ENCODE results near the gene GRM8.

Gene GRM8

DNA sequence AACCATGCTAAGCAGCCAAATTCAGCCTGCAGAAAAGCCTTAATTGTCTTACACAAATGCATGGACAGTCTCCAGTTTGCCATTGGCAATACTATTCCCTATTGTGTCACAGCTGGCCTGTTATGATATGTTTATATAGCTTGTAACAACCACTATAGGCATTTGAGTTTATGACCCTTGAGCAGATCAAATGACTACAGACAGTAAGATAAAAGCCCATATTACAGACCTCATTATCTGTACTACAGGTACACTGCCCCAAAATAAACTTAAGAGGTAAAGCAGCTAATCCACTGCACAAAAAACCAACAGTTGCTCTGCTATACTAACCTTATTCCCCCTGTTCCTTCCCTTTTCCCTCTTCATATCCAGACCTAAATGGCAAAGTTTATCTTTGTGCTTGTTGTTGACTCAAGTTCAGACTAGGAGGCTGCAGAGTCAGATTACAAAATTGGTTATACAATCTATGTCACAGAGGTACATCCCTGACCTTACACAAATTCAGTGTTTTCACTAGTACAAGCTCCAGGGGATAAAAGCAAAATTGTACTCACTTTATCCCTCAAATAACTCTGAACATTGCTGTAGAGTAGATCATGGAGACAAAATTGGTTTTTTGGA is 218.4 kb downstream of the GRM8 start:
- DNase-seq (ENCODE audit: low read depth, low spot score): no peak

DNA sequence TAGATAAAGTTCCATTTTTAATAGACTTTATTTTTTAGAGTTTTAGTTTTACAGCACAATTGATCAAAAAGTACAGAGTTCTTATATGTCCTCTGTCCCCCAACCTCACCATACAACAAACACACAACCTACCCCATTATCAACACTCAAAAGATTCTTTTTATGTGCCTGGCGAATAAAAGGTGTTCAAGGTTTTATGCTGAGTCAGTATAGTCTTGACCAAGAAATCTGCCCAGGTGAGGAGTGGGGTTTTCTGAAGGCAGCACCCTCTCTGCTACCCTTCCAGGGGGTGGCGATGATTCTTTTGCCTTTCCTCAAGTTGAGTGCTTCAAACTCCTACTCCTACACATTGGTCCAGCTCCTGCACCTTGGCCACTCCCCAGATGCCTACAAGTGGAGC is 222.9 kb downstream of the GRM8 start:
- no peak for DNase-seq (ENCODE audit: low read depth, low spot score)

DNA sequence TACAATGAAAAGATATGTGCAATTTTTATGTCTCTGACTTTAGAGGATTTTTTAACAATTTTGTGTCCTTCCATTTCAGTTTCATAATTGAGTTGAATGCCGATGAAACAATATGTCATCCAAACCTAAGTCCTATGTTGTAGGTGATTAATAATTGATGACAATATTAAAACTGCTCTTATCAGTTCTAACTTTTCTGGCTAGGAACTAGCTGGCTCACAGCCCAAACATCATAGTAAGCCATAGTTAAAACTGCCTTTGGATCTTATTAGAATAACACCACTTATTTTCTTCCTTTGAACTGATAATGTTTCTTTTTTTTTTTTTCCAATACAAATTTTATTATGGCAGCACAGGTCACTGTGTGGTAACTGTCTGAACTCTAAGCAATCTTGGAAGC is 230.9 kb downstream of the GRM8 start:
- no peak for DNase-seq (ENCODE audit: low read depth, low spot score)

DNA sequence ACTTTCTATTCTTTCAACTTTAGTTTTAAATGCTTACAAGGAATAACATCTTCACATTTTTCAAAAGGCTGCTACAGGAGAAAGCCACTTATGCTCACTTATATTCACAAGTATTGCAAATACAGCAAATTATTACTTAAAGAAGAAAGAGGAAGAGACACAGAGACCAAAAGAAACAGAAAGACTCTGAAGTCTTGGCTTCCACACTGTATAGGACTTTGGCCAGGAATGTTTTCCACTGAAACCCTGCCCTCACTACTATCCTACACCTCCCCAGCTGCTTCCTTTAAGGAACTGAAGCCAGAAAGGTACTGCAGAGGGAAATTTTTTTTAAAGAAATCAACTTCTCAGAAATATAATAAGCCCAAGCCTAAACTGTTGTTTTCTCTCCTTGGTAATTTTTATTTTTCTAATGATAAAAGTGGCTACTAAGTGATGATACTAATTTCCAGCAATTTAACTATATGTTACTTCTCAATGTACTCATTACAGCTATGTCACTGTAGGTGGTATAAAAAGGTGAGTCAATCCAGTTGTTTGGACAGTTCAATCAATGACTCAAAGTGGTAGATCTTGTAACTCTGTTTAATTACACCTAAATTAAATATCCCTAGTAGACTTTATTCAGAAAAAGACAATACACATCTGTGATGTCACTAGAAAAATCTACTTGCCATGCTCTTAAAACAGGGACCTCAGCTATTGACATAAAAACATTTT is 231.6 kb downstream of the GRM8 start:
- DNase-seq (ENCODE audit: low read depth, low spot score): no peak

DNA sequence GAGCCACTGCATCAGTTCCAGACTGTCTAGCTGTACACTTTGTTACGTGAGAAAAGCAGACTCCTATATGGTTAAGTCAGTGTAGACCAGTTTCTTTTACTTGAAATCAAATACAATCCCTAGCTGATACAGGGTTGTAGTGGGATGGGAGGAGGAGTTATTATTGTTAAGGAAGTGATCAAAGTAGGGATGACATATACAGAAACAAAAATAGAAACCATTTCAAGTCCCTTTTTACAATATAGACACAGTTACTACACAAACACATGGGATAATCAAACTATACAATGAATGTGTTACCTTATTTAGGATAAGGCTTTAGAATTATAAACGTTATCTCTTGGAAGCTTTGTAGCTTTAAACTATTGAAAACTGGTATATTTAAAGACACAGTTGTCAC is 233.9 kb downstream of the GRM8 start:
- DNase-seq (ENCODE audit: low read depth, low spot score): no peak

DNA sequence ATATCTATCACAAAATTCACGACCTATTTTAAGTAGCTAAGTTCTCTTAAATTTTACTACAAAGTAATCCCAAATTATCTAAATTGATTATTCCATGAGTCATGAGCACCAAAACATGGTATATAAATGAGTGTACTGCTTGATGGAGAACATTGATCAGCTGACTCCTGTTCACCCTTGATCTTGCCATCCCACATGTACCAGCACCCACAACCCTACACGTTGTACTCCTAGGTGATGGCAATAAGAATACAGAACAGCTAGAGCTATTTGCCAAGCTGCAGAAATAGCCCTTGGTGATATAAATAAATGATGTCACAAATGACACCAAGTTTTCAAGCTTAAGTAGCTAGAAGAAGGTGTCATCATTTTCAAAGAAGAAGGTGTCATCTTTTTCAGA is 235.5 kb downstream of the GRM8 start:
- DNase-seq (ENCODE audit: low read depth, low spot score): no peak

DNA sequence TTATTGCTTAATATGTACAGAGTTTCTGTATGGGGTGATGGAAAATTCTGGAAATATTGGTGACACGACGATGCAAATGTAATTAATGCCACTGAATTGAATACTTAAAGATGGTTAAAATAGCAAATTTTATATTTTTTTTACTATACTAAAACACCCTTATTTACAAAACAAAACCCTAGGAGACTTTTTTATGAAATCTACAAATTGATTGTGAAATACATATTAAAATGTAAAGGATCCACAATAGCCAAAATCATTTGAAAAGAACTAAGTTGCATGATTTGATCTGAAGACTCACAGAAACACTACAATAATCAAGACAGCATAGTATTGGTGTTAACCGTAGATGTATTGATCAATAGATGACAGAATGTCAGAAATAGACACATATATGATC is 252.0 kb downstream of the GRM8 start:
- no peak for DNase-seq (ENCODE audit: low read depth, low spot score)

DNA sequence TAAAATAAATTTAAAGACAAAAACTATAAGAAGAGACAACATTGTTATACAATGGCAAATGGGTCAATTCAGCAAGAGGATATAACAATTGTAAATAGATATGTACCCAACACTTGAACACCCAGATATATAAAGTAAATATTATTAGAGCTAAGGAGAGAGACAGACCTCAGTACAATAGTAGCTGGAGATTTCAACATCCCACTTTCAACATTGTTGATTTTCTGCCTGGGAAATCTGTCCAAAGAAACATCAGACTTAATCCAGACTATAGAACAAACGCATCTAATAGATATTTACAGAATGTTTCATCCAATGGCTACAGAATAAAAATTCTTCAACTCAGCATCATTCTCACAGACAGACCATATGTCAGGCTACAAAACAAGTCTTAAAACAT is 256.1 kb downstream of the GRM8 start:
- DNase-seq (ENCODE audit: low read depth, low spot score): no peak

DNA sequence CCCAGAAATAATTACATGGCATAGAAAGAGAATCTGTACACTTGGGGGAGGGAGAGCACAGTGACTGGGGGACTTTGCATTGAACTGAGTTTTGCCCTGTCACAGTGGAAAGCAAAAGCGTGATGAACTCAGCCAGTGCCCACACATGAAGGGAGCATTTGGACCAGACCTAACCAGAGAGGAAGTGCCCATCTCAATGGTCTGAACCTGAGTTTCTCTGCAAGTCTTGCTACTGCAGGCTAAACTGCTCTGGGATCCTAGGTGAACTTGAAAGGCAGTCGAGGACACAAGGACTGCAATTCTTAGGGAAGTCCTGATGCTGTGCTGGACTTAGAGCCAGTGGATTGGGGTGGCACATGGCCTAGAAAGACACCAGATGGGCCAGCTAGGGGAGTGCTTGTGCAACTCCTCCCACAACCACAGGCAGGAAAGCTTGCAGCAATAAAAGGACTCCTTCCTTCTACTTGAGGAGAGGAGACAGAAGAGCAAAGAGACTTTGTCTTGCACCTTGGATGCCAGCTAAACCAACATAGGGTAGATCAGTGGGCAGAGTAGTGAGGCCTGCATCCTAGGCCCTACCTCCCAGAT is 259.0 kb downstream of the GRM8 start:
- no peak for DNase-seq (ENCODE audit: low read depth, low spot score)

DNA sequence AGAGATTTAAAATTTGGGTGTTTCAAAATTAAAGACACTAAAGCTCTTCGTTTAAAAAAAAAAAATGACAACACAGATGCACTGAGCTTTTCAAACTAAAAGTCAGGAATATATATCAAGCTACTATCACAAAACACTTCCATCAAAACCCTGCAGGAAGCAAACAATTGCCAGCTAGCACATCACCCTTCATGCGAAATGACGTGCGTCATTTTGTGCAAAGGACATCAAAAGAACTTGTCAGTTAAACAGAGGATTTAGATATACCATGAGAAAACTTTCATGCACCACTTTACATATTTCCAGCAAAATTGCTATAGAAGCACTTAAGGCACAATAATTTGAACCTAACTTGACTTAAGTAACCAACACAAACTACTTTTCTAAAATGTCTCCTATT is 264.7 kb downstream of the GRM8 start:
- no peak for DNase-seq (ENCODE audit: low read depth, low spot score)

DNA sequence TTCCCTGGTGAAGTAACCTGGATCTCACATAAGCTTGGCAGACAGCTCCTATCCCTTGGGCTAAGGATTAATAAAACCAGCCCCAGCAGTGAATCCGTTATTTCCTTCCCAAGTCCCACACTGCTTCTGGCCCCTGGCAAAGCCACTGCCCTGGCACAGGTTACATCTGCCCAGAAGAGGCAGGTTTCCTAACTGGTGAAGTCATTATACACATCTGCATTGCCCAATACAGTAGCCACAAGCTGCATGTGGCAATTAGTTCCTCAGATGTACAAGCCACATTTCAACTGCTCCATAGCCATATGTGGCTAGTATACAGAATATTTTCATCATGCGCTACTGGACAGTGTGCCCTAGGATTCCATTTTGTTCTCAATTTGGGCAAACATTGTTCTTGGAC is 273.0 kb downstream of the GRM8 start:
- no peak for DNase-seq (ENCODE audit: low read depth, low spot score)

DNA sequence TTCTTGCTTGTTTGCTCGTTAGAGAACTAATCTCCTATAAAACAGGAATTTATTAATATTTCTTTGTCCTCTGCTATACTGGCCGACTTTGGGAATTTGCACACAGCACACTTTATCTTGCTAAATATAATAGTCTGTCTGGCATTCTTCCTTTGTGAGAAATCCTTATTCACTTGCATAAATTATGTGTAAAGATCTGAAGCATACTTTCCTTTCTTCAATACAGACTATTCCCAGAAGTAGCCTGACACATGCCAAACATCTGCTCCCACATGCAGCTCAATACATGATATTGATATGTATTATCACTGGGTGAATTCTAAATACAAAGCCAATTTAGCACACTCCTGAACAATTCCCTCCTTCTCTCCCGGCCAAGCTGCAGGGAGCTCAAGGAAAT is 273.9 kb downstream of the GRM8 start:
- no peak for DNase-seq (ENCODE audit: low read depth, low spot score)

DNA sequence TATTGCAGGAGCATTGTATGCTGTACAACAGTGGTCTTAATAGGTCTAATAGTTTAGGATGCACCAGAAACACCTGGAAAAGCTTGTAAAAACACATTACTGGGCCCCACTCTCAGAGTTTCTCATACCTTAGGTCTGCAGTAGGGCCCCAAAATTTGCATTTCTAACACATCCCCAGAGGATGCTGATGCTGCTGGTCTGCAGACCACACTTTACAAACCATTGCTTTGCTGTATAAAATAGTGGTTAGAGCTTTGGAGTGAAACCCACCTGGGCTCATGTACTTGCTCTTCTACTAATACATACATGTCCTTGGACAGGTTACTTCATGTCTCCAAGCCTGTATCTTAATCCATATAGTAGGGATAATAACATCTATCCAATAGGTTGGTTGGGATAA is 279.7 kb downstream of the GRM8 start:
- no peak for DNase-seq (ENCODE audit: low read depth, low spot score)

DNA sequence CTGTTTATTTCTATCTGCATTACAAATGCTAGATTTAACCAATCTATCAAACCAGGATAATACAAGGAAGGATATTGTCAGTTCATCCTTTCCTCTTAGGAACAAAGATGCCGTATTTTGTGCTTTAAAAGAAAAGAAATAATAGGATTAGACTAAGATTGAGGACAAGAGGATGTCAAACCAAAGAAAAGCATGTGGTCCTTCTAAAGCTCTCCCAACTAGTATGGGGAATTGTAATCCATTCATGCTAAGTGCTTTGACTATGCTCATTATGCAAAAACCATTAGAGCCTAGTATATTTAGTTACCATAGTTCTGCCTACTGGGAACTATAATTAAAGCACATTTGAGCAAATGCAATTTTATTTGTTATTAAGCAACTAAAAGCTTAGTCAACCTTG is 280.2 kb downstream of the GRM8 start:
- no peak for DNase-seq (ENCODE audit: low read depth, low spot score)

DNA sequence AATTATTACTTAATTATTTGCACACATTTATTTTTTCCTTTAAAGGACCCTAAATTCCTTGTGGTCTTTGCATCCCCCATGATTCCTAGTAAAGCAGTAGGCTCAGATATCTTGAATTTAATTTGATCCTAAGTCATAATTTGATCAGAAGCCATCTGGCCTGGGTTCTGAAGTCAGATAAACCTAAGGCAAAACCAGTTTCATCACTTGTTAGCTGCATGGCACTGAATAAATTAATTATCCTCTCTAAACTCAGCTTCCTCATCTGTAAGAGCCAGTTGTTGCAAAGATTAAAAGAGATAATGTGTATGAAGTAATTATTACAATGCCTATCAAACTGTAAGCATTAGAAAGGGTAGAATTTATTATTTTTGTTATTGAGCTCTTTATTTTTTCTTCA is 293.1 kb downstream of the GRM8 start:
- no peak for DNase-seq (ENCODE audit: low read depth, low spot score)

DNA sequence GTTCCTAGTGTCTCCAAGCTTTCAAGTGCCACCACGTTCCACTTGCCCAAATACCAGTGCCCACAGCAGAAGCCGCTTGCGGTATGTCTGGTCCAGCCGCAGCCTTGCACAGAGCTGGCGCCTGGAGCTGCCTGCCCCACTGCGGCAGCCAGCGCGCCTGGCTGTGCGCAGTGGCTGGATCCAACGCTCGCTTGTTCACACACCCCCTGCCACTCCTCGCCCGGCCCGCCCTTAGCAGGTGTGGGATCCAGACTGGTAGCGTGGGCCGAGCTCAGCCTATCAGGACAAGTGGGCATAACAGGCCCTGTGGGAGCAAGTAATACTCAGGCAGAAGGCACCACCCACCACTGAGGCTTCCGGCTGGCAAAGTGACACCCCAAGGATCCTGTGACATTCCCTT is 294.4 kb downstream of the GRM8 start:
- DNase-seq (ENCODE audit: low read depth, low spot score): no peak

DNA sequence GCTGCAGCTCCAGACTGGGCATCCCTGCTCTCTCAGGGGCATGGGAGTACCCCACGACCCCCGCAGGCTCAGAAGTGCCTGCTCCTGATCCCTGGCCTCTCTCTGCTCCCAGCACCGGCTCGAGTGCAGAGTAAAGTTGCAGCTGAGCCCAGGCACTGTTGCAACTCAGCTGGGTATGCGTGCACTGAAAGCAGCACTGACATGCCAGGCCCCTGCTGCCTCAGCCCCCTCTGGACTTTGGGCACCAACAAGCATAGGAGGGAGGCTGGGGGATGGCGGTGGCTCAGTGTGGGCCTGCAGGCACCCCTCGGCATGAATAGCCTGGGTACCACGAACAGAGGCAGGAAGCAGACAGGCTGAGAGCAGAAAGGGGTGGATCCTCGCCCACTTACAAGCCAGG is 295.3 kb downstream of the GRM8 start:
- no peak for DNase-seq (ENCODE audit: low read depth, low spot score)

DNA sequence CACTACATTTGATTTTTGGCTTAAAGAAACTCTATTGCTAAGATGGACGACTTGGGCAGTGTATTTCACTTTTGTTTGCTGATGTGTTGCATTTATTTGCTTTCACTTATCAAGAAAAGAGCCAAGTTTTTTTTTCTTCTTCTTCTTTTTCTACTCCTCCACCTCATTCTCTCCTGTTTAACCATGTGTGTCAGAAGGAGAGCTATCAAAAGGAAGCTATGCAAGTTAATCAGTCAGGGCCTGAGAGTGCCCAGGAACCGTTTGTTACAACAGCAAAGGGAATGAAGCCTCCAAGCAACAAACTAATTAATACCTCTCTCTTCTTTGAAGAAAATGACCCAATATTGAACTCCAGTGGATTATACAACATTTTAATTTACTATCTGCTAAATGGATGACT is 299.3 kb downstream of the GRM8 start:
- DNase-seq (ENCODE audit: low read depth, low spot score): no peak

DNA sequence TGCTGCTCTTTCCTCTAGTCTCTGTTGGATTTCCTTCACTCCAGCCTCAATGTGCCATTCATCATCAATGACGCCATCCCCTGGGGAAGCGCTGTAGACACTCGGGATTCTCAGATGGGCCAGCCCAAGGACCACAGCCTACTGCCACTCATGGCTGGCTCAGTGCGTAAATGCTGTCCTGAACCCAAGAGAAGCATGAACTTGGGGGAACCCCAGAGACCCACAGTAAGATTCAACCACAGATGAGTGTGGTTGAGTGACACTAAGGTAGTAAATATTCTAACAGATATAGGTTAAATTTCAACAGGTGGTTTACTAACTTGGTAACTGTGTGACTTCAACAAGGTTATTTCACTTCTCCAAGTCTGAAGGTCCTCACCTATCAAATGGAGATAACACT is 304.1 kb downstream of the GRM8 start:
- no peak for DNase-seq (ENCODE audit: low read depth, low spot score)

DNA sequence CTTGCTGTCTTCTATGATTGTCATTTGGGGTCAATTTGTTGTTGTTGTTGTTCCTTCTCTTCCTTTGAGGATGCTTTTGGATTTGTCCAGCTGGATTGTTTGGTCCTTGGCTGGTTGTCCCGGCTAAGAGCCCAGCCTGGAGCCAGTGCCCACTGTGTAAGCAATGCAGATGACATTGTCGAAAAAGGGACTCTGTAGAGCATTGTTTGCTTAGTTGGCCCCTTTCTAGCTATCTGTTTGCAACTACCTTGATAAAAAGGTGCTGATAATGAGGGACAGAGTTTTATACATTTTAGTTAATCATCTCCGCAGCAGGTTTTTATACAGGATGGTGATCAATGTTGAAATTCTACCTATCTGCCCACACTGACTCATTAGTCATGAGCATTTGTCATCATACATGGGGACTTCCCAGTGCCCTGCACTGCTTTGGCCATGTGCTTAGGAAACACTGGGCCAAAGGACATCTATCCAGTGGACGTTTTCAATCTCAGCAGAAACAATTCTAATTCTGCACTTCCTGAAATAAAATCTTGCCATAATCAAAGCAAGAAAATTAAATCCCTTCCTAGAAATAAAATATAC is 311.9 kb downstream of the GRM8 start:
- DNase-seq (ENCODE audit: low read depth, low spot score): no peak

DNA sequence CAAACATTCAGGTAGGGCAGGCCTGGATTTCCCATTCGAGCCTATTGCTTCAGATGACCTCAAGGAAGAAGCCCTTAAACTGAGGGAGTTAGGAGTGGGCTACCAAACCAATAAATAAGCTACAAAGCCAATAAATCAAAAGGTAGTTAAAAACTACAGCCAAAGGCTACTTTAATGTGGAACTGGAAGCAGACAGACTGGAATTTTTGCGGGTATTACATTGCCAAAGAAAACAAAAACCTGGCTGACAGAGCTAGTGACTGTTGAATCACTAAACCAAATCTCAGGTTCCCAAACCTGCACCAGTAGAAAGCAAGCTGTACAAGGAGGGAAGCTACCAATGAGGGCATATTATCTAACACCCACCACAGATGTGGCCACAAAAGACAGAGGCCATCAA is 315.6 kb downstream of the GRM8 start:
- no peak for DNase-seq (ENCODE audit: low read depth, low spot score)

DNA sequence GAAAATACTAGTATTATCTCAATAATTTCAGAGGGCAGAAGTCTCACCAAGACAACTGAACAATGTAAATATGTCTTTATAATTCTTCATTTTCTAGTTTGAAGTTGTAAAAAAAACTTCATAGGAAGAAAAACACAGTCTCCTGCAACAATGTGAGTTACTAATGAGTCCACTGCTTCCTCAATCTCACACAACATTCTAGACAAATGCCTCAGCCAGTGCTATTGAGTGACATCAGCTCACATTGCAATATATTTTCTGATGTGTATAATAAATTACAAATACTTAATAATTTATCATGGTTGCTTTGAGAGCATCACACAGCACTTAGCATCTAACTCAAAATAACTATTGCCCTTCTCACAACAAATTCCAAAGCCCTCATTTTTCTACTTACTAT is 321.2 kb downstream of the GRM8 start:
- DNase-seq (ENCODE audit: low read depth, low spot score): no peak

DNA sequence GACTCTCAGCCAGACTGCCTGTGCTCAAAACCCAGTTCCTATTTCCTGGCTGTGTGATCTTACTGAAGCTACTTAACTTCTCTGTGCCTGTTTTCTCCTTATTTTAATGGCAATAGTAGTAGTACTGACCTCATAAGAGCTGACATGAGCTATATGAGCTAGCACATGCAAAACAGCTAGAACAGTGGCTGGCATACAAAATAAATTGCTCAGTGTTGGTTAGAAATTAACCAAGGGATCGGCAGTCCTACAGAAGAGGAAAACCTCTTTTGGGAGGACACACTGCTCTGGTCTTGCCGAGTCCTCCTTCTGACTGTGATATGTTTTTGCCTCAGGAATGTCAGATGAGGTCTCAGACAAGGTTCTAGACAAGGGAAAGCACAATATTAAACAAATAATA is 322.6 kb downstream of the GRM8 start:
- DNase-seq (ENCODE audit: low read depth, low spot score): no peak
